CD4-positive, alpha-beta T cell treated with Interferon gamma for 1 hour (primary cell): ENCODE measurements around the gene TSPAN18.

ENCODE experiments used
- DNase-seq: peaks from one replicate; pipeline ENCODE4 v3.0.0-alpha.2; 2020

TSPAN18 gene

GRCh38 chr11:44971185-44971584, 244.4 kb downstream of the TSPAN18 start:
- DNase-seq = no peak

DNA sequence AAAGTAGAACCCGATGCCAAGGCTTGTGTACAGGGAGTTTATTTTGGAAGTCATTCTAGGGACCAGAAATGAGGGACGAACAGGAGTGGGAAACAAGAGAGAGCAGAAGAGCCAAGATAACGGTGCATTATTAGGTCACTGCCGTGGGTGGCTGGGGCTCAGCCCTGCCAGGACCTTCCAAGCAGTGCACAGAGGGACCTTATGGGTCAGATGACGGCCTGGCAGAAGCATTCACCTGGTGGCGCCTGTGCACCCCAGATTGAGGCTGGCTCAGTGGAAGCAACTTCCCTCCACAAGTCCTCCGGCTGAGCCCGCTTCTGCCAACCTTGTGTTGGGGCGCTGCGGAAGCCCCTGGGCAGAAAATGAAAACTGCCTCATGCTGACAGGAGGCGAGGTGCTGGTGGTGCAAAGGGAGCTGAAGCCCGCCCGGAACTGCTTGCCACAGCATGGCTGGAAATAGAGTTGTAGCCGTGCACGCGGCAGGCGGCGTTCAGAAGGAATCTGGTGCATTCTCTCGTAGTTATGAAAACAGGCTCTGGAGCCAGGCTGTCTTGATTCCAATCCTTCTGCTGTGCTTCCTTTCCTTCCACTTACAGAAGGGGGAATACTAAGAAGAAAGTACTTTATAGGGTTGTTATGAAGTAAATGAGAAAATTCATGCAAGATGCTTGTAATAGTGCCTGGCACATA, 246.1 kb downstream of the TSPAN18 start:
- no peak for DNase-seq

- DNase-seq = no peak
Measured at GRCh38 chr11:44973632-44974401, 247.1 kb downstream of the TSPAN18 start.

GRCh38 chr11:44974402-44975000, 247.7 kb downstream of the TSPAN18 start:
- DNase-seq = no peak

- DNase-seq = no peak
Measured at GRCh38 chr11:44976576-44976975, 249.8 kb downstream of the TSPAN18 start.

- no peak for DNase-seq
Measured at GRCh38 chr11:44977493-44977984, 250.8 kb downstream of the TSPAN18 start.

DNA sequence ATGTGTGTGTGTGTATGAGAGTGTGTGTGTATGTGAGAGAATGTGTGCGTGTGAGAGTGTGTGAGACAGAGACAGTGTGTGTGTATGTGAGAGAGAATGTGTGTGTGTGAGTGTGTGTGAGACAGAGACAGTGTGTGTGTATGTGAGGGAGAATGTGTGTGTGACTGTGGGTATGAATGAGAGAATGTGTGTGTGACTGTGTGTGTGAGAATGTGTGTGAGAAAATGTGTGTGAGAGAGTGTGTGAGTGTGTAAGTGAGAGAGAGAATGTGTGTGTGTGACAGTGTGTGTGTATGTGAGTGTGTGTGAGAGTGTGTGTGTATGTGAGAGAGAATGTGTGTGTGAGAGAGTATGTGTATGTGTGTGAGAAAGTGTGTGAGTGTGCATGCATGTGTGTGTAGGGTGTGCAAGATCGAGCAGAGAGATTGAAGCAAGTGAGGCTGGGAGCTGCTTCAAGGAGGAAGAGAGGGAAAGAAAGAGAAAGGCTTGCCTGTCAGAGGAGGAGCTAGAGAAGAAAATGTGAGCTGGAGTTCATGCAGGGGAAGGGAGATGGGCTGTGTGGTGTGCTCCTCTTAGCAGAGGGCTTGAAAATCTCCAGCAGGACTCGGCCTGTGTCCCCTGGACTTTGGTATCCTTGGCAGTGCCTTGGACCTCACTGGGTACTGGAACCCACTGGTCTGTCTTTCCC, 251.7 kb downstream of the TSPAN18 start:
- DNase-seq = no peak

DNA sequence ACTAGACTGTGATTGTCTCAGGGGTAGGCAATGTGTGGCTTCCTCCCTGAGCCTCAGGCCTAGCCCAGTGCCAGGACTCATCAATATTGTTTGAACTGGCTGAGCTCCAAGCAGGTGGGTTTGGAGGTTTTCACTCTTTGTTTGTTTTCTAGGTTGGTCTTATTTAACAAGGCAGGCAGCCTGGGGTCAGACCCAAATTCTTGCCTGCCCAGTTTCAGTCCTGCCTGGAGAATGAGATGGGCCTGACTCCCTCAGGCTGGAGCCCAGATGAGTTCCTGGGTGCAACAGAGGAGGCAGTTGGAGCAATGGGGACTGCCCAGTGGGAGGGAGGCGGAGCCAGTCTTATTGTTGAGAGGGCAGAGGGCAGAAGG, 252.2 kb downstream of the TSPAN18 start:
- no peak for DNase-seq

GRCh38 chr11:44979543-44980399, 253.0 kb downstream of the TSPAN18 start:
- DNase-seq = no peak

- no peak for DNase-seq
Measured at GRCh38 chr11:44980533-44981427, 254.0 kb downstream of the TSPAN18 start.
